Suppressor macrophage treated with lipopolysaccharide for 4 hours (primary cell): Measurements from ENCODE around the gene PDE4D.
A peak's percentile ranks its signal among the peaks of the same experiment; 100 is the strongest.
"Not testable (repeated sequence)": the region's sequence is repeated elsewhere in the genome, so short reads cannot be mapped to it uniquely, and the experiment has no call there.

ENCODE experiments used
- DNase-seq: peaks from one replicate; pipeline ENCODE4 v3.0.0-alpha.2; 2020

PDE4D gene

DNA sequence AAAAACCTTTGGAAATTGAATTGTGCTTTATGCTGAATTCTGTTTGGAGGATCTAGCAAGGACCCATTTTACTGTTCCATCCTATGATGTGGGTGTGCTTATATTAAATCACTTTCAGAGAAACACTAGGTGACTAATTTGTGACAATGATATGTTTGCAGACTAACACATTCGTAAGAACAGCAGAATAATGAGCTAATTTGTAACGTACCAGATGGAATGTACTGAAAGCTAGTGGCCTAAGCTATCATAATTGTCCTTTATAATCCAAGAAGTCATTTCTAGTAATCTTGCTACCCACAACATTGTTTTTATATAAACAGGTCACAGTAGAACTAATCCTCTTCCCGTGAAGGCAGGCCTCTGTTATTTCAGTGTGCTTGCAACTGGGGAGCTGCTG lies 292.5 kb downstream of the PDE4D start:
- no peak for DNase-seq

DNA sequence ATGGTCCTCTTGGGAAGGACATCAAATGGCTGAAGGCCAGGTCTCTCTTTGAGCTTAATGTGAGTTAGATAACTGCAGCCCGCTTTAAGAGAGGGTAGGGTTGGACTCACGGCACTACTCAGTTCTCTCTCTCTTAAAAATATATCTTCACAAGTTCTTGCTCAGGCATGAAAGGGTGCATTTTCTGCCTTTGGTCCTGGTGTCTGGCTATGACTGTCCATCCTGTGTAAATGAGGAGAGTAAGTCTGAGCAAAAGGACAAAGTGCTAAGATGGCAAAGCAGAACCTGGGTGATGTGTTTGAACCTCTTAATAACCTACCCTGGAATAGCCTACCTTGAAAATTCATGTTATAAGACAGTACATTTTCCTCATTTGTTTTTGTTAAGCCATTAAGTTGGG lies 293.4 kb downstream of the PDE4D start:
- DNase-seq, result no peak

DNA sequence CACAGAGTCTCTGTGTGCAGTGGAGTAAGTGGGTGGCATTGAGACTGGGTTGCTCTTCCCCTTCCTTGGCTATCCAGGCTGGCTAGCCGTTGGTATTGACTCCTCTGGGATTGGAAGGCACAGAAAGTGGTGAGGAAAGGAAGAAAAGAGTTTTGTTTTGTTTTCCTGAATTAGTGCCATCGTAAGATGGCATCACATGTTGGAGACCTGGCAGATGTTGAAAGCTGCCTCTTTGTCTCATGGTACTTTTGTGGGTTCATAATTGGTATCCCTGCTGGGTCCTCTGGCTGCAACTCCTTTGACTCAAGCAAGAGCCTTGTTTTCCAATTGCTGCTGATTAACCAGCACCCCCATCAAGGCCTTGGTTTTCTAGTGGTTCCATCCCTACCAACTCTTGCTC lies 293.8 kb downstream of the PDE4D start:
- no peak for DNase-seq

DNA sequence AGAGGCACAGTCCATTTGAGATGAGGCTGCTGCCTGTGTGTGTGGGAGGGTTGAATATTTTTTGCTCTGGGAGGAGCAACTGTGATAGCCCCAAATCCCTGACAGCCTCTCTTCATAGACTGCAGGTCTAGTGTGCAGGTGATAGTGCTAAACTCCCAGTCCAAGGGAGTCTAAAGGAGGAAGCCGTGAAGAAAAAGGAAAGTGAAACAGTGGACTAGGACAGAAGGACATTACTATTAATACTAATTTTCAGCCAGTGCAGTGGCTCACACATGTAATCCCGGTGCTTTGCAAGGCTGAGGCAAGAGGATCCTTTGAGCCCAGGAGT lies 295.0 kb downstream of the PDE4D start:
- peak; percentile 58 for DNase-seq

DNA sequence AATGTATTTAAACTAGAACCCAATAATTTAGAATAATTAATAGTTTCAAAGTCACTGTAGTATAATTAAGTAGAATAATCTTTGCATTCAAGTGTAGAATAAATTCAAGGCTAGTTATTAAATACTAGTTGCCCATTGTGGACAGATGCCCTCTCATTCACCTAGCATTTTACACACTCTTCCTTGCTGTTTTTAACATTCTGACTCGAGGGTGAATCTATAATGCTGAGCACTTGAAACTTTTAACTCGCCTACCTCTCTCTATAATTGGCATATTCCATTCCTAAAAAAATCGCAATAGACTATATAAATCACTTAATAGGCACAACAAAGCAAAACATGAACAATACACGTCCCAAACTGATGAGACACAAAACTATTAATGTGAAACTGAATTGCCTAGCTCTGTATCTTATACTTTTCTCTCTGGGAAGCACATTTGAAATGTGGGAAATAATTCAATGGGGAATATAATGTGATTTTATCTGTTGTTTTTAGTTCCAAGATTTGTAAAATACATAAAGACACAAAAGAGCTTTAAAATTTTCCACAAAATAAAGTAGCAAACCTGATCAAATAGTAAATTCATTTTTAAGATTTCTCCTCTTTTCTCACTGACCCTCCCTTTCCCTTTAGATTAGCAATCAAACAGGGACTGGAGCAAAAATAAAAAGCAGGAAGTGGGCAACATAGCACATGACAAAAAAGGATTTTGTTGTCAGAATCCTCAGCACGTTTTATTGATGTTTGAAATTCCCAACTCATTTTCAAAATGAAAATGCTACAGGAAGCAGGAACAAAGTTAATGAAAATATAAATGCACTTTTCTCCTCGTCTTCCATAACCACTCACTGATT lies 295.6 kb downstream of the PDE4D start:
- DNase-seq, result peak; percentile 28

DNA sequence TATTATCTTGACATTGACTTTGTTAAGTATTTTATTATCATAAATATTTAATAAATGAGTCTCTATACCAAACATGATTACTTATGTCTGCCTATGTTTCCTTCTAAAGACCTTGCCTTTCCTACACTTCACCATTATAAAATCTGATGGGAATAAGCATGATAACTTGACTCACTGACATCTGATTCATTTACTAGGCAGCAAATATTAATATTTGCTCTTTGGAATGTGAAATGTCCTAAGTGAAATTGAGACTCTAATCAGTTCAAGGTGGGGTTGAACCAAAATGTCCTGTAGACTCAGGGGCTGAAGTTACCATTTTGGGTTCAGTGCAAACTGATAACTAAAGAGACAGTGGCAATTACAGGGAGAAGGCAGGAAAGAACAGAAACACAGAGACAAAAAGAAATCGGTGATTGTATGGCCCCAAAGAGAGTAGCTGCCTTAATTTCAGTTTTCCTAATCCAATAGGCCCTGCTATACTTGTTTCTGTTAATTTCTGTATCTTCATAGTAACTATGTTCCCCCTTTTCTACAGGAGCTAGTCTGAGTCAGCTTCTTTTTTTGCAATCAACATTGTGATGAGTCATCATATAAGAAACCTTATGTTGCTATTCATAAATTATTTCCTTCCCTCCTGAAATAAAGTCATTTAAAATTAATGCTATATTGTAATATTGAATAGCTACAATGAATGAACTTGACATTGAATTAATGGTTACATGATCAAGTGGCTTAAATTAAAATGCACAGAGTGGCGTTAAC lies 296.8 kb downstream of the PDE4D start:
- peak; percentile 71 for DNase-seq

DNA sequence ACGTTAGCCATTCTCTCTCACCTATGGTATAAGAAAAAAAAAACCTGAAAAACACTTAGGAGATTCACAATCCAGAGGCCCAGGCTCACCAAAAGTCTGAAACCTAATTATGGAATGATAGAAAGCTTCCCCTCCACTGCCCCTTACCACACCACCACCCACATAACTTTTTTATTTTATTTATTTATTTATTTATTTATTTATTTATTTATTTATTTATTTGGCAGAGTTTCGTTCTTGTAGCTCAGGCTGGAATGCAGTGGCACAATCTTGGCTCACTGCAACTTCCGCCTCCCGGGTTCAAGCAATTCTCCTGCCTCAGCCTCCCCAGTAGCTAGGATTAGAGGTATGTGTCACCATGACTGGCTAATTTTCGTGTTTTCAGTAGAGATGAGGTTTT lies 299.4 kb downstream of the PDE4D start:
- not testable (repeated sequence) for DNase-seq

DNA sequence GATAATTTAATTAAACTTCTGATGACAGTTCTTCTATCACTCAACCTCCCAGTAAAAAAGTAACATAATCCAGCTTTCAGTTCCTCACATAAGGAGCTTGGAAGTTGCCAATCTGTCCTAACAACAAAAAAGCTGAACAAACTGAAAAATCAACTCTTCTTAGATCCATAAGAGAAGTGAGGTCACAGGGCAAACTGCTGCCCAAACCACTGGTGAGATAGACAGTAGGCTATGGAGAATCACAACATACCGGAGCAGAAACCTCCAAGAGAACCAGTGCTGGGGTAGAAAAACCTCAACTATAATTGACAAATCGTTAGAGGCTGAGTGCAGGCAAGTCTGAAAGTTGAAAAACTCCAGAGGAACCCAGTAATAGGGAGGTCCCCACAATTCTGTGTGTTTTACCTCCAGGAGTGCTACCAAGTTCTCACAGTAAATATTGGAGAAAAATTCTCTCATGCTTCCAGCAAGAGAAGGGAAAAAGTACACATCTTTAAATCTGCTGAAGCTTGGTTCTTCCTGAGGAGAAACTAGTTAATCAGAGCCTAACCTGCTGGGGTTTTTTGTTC lies 300.0 kb downstream of the PDE4D start:
- peak; percentile 45 for DNase-seq

DNA sequence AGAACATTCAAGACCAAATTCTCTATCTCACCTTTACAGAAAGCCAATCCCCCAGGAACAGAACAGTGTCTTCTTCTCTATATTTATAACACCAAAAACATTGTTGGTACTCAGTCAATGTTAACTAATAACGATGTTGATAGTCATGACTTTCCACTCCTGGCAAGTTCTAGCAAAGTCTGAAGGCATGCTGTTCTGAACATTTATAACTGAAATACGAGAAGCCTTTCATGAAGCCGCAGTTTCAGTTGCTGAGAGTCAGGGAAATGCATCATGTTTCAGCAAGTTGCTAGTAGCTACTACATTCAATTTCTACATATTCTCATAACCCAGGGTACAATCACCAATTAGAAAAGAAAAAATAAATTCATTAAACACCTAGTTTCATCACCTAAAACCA lies 301.4 kb downstream of the PDE4D start:
- no peak for DNase-seq

DNA sequence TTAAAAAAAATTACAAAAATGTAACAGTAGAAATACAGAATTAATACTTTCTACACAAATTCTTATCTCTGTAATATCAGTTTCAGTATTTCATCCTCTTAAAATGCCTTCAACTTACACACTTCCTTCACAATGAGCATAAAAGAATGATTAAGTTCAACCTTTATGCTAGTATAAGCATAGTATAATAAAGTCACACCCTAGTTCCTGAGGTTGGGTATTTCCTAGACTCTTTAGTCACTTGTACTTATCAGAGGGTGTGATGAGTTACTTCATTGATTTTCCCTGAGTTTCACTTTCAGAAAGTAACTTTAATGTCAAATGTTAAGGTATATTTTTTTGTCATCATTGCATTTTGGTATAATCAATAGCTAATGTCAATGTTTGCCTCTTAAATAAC lies 302.4 kb downstream of the PDE4D start:
- DNase-seq, result peak; percentile 45

DNA sequence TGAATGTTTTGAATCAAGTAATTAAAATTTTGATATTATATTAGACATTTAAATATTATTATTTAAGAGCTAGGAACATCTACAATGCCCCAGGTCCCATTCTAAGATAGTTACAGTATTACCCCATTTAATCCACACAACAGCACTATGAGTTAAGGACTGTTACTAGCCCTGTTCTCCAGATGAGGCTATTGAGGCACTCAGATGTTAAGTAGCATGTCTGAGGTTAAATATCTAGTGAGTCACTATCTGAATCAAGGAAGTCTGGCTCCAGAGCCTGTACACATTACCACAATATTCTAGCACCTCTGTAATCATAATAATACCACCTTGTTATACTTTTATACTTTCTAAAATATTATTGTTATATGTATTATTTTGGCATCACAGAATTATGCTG lies 304.6 kb downstream of the PDE4D start:
- DNase-seq, result no peak

DNA sequence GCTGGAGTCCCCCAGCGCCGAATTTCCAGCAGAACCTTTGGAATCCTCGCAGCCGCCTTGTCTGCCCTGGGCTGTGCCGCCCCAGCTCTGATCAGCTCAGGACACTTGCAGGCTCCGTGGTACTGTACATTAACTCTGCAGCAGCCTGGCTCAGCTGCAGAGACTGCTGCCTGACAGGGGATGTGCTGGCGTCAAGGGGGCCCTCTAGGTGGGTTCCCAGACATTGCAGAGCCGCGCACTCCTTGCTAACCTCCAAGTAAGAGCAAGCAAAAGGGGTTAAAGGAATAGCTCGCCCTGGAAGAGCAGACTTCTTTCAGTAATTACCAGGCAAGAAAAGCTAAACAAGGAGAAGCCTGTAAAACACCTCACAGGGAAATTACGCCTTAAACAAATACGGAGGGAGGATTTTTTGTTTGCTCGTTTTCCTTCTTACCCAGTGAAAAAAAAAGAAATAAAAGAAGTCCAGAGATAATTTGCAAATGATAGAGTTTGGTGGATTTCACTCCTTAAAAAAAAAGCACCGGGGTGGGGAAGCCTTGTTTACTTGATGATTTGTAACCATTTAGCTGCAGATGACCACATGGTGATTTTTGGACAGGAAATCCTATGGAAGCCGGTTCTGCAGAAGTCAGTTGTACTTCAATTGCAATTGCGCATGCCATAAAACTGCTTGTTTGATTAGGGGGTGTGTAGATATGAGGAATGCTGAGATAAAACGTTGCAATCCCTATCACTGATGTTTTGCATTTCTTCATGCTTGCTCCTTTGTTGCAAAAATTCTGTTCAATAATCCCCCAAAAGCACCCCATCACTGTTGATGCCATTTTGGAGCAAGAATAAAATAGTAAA lies 305.8 kb downstream of the PDE4D start:
- DNase-seq, result no peak

DNA sequence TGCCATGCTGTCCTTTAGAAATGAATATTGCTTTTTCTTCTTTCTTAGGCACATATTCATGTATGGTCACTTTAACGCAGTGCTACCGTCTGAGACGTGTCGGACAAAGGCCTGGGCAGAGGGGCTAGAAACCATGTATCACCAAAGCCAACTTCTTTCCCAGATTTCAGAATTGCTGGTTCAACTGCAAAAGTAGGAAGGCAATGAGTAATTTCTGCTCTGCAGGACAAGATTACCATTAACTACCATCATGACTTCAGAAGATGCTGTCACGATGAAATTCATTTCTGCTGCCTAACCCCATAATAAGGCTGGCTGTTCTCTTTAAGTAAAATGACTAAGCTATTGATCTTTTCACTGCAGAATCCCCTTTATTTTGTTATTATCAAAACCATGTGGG lies 306.7 kb downstream of the PDE4D start:
- no peak for DNase-seq

DNA sequence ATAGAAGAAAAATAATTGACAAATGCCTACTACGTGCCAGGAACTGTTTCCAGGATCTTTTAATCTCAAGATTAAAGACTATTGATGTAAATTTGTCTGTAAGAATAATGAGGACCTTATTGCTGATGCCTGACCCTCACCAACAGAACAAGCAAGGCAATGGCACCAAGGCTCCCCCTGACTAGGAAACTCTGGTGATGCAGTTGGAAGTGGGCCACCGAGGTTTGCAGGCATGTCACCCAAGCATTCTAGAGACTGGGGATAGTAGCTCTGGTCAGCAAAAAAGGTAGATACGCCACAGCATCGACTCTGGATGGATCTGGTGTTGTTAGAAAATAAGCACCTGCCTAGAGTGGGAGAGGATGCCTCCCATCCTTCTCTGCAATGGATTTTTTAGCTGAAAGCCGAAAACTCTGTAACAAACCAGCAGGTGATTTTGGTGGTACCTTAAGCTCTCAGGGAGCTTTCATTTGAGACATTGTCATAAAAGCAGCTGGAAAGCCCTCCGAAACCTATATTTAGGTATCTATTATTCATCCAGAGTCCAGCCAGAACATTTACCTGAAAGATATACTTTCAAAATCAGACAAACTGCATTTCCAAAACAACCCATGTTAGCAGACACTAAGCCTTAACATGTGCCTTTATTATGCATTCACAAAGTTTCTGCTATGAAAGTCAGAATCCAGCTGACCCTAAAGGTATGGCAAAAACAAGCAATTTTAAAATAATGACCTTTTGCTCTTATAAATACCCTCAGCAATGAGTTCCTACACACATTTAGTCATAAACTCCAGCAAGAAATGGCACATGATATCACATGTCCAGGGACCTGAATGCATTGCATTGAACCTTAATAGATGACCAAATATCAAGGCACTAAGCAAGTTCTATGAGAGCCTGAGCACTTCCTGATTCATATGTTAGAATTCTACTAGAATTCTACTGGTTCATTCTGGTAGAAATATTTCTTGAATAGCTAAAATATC lies 308.4 kb downstream of the PDE4D start:
- no peak for DNase-seq

DNA sequence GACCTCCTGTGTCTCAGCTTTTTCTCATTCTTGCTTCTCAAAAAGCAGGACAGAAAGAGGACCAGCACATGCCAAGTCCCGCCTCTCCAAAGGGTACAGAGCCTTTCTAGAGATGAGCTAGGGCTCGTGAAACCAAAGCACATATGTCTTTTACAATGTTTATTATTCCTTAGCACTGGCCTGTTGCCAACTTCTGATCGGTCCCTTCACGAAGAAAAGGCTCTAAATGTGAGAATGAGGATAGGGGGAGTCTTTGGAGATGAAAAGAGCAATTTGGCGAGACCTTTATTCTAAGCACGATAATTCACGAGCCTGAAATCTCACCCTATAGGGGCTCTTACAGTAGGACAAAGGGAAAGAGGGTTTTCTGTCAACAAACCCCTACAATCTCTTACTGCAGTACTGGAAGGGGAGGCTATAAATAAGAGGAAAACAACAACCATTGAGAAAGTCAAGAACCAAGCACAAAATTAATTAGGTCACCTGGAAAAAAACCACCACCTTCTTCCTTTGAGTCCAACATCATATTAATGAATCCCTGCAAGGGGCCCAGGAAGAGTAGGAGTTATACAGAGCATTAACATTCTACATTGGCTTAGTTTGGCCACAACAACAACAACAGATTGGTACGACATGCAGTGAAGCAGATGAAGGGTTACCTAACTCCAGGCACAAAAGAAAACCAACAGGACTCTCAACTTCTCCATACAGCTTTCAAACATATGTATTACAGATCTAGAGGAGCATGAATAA lies 309.5 kb downstream of the PDE4D start:
- no peak for DNase-seq

DNA sequence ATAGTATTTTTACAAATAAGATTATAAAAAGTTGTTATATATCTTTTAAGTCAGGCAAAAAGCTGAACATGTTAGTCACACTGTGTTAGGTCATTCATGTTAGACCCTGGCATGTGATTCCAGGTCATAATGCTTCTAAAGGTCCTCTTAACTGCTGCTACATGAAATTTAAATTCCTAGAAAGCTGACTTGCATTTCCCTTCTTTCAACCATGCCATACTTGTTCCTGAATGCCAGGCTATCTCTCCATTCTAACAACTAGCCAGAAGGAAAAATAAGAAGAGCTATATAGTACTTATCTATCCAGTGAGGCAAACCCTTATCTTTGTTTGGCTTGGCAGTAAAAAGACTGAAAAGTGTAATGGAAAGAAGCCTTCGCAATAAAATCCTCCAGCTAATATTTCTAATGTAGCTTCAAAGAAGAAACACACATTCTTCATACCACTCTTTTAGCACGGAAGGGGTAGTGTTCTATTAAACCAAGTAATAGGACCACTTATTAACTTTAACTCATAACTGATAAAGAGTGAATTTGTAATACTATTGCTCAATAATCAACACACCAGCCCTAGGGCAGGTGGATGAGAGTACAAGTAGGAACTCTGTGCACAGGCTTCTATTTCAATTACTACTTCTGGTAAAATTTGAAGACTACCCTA lies 310.2 kb downstream of the PDE4D start:
- DNase-seq, result peak; percentile 35

DNA sequence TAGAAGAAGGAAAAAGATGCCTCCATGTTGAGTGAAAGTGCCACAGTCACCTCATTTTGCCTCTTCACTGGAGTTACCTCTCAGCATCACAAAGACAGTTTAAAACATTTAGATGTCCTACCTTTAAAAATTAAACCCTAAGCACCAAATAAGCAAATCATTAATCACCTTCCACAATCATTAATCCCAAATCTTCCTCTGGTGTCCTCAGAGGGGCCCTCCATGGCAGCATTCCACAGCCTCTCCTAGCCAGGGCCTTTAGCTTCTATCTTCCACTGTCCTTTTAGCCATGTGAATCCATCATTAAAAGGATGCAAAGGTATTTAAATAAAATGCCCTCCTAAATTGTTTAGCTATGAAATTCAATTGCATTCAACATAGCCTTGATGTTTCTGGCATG lies 310.8 kb downstream of the PDE4D start:
- no peak for DNase-seq

DNA sequence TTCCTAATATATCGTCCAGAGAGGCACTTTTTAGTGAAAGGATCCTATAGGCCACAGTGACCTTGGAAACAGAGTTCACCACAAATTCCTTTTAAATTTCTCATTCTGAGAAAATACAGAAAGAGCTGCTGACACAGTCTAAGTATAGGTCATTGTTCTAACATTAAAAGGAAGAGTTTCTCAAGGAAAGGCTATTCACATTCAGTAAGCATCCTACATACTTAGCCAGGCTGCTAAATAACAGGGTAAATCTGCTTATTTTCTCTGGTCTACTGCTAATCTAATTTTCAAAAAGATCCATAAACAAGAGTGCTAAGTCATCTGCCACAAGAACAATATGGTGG lies 313.7 kb downstream of the PDE4D start:
- DNase-seq, result no peak

DNA sequence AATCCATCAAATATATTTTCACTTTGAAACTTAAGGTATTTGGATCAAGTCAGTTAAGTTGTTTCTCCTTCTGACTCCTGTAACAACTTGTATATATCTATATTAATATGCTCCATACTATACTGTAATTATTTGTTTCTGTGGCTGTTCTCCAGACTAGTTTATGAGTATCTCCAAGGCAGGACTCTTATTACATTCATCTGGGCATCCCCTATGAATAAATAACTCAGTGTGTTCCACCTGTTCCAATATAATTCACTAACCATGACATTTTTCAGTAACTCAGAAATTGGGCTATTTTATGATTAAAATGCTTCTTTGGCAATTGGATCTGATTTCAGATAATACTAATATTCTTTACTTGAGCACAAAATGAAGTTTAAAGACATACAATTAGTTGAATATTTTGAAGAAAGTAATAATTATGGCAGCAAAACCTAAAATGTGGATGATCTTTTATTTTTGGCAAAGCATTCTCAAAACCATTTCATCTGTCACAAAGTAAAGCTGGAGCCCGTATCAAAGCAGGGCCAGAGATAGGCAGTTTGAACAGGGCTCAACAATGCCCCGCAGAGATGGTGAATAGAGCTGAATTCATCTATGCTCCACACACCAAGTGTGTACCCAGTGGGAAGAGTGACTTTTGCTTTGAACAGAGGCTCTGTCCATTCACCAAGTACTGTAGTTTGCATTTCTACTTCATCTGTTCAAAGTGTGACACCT lies 314.3 kb downstream of the PDE4D start:
- DNase-seq, result no peak

DNA sequence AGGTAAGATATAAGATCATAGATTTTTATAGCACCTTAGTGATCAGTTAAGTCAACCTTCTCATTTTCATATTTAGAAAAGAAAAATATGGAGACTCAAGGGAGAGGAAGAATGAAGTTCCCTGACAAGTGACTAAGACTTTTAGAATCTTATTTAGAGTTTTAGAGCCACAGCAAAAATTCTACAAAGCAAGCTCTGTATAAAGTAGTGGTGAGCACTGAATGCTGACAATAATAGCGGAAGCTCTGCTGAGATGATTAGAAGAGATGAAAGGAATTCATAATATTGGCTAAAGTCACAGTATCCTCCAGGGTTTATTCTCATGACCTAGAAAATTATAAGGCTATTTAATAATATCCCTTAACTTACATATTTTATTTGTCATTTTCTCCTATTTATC lies 316.0 kb downstream of the PDE4D start:
- no peak for DNase-seq
